Measurements from ENCODE around the gene CDT1. TPM values are rescaled to one million over a fixed set of nuclear protein-coding genes. Genes with fewer than 3 reads are reported as not detected.

The CDT1 gene
- total RNA-seq, 4 donors from 2014 or later, result 7.9 to 28.1 (median 10.1) TPM

DNA sequence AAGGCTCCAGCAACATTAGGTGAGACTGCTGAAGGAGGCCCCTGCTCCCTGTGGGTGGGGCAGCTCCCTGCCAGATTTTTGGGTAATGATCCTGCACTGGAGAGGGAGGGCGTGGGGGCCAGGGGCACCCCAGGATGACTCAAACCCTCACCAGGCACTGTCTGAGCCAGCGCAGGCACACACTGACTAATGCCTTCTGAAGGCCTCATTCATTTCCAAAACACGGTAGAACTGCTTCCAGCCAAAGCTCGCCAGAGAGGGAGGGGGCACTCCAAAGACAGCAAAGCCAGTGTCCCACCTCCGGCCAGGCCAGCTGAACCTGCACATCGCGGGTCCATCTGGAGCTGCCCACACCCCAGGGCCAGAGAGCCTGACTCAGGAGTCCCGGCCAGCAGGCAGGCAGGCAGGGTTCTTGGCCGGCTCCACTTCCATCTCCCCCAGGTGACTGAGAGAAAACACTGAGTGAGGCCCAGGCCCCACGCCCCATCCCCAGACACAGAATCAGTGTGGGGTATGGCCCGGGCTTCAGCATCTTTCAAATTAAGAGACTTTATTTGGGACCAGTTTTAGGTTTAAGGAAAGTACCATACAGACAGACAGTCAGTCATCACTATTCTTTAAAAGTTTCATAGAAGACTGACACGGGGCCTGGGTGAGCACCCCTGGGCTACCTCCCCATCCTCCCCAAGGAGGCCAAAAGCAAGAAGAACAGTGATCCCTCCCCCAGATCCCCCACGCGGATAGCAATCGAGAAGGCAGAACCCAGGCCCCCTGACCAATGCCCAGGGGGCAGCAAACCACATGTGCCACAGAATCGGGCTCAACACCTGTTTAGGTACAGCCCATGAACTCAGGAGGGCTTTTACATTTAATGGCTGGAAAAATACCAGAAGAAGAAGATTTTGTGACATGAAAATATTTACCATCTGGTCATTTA lies 20.9 kb upstream of the CDT1 start:
- H3K36me3 ChIP-seq, result no peaks in the 10 kb centered on the region
- peaks cover 0 to 56% (median 40%) of the 10 kb centered on the region in 4 donors for H3K4me1 ChIP-seq
- H3K4me3 ChIP-seq, result peak overlapping the region in 3 of 4 donors; percentile 68 to 91 (median 70)
- H3K9me3 ChIP-seq, result no peaks in the 10 kb centered on the region
- peak in 1 of 3 donors; percentile 36 for DNase-seq
- H3K27ac ChIP-seq, result peak overlapping the region; percentile 87 to 96 (median 92)
- H3K27me3 ChIP-seq, result no peaks in the 10 kb centered on the region
- TF ChIP-seq POLR2A (IDR thresholded peaks at IDR 0.05), result no peak
- TF ChIP-seq, protein P1, sequence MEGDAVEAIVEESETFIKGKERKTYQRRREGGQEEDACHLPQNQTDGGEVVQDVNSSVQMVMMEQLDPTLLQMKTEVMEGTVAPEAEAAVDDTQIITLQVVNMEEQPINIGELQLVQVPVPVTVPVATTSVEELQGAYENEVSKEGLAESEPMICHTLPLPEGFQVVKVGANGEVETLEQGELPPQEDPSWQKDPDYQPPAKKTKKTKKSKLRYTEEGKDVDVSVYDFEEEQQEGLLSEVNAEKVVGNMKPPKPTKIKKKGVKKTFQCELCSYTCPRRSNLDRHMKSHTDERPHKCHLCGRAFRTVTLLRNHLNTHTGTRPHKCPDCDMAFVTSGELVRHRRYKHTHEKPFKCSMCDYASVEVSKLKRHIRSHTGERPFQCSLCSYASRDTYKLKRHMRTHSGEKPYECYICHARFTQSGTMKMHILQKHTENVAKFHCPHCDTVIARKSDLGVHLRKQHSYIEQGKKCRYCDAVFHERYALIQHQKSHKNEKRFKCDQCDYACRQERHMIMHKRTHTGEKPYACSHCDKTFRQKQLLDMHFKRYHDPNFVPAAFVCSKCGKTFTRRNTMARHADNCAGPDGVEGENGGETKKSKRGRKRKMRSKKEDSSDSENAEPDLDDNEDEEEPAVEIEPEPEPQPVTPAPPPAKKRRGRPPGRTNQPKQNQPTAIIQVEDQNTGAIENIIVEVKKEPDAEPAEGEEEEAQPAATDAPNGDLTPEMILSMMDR (IDR thresholded peaks at IDR 0.05), result no peak

DNA sequence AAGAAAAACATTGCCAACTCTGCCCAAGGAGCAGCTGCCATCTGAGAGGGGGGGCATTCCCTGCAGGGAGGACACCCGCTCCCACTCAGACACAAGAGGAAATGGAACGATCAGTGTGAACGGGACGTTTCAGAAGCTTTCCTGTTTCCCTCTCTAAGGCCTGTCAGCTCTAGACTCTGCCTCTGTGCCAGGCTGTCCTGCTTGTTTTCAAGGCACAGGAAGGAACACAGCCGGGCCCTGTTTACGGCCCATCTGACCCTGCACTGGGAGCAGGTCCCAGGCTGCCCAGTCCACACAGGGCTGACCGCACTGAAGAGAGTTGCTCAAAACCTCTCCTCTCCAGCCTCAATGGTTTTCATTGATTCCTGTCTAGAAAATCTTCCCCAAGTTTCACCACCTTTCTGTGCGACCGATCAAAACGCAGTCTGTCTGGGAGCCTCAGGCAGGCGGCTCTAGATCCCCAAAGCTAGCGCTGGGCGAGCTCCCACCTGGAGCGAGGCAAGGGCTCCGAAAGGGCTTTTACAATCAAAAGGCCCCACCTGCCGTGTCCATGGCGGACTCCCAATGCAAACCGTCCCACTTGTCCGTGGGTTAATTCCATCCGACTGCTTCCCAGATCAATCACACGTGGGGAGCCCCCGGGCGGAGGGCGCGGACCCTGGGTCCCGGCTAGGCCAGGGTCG lies 20.1 kb upstream of the CDT1 start:
- DNase-seq, result peak; percentile 53 to 73 (median 58)
- Histone ChIP-seq H3K9me3 (no peaks in the 10 kb centered on the region), H3K27ac (peak overlapping the region; percentile 87 to 96 (median 92)), H3K4me3 (peak overlapping the region; percentile 68 to 92 (median 80)), H3K4me1 (peaks cover 0 to 56% (median 40%) of the 10 kb centered on the region in 4 donors), H3K36me3 (no peaks in the 10 kb centered on the region), H3K27me3 (no peaks in the 10 kb centered on the region)
- TF ChIP-seq, protein P1 (IDR thresholded peaks at IDR 0.05), result no peak
- no peak for TF ChIP-seq POLR2A (IDR thresholded peaks at IDR 0.05)

DNA sequence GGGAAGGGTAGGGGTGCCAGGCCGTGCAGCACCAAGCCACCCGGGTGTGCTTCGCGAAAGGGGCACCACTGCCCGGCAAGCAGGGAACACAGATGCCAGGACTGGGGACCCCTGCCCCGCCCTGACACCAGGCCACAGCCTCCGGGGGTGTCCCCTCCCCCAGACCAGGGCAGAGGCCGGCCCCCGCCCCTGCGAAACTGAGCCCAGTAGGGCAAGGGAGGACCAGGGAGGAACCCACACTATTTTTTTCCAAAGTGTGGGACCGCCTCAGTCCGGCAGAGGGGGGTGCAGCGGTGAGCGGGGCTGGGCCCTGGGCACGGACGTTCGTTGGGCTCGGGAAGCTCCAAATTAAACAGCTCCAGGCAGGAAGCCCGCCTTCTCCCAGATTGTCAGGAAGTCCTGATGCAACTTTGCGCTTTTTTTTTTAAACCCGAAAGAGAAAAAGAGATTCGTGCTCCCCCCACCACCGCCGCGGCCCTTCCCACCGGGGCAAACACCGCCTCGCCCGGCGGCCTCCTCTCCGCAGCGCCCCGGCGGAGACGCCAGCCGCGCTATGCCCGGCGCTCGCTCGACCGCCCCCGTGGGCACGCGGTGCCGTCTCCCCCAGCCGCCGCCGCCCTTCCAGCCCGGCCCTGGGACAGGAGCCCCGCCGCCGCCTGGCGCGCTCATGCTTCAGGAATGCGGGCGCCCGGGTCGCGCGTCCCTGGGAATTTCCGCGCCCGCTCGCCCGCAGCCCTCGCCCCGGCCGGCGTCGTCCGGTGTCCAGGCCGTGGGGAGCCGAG lies 19.3 kb upstream of the CDT1 start:
- TF ChIP-seq, protein P1 (IDR thresholded peaks at IDR 0.05), result peak; percentile 37 to 70 (median 52)
- no peak for TF ChIP-seq POLR2A (IDR thresholded peaks at IDR 0.05)
- no peaks in the 10 kb centered on the region for H3K9me3 ChIP-seq
- peak overlapping the region; percentile 87 to 96 (median 92) for H3K27ac ChIP-seq
- no peaks in the 10 kb centered on the region for H3K27me3 ChIP-seq
- H3K4me1 ChIP-seq, result peaks cover 0 to 56% (median 38%) of the 10 kb centered on the region in 4 donors
- DNase-seq, result peak; percentile 67 to 79 (median 79)
- H3K36me3 ChIP-seq, result no peaks in the 10 kb centered on the region
- peak overlapping the region; percentile 68 to 92 (median 80) for H3K4me3 ChIP-seq

DNA sequence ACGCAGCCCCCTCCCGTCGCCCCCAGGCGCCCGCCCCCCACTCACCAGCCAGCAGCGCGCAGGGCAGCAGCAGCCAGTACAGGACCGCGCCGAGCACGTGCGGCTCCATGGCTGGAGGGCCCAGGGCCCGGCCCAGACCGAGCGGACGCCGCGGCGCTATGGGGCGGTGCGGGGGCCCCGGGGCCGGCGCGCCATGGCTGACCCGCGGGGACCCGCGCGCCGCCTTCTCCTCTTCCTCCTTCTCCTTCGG lies 18.8 kb upstream of the CDT1 start:
- no peaks in the 10 kb centered on the region for H3K36me3 ChIP-seq
- TF ChIP-seq, protein P1 (IDR thresholded peaks at IDR 0.05), result no peak
- no peak for TF ChIP-seq POLR2A (IDR thresholded peaks at IDR 0.05)
- DNase-seq, result no peak
- H3K4me1 ChIP-seq, result peaks cover 0 to 52% (median 35%) of the 10 kb centered on the region in 4 donors
- H3K27me3 ChIP-seq, result no peaks in the 10 kb centered on the region
- peak overlapping the region; percentile 68 to 92 (median 80) for H3K4me3 ChIP-seq
- no peaks in the 10 kb centered on the region for H3K9me3 ChIP-seq
- peak overlapping the region; percentile 87 to 96 (median 92) for H3K27ac ChIP-seq

All from Peyer's patch (tissue), 4 donors.